Common myeloid progenitor, CD34-positive (primary cell): ENCODE results near the gene PTPRG.

Experiments used
- CTCF ChIA-PET: fragments of 350-600 bp; sonication (Branson Sonifier 250); formaldehyde crosslinking; loops from one replicate; lab custom pipeline; 2021; ENCODE audit warnings: antibody characterized with exemption; lab: Charles Lee
- POLR2A ChIA-PET: fragments of 350-600 bp; sonication (Branson Sonifier 250); formaldehyde crosslinking; loops from one replicate; lab custom pipeline; 2021; ENCODE audit warnings: antibody characterized with exemption; lab: Charles Lee
- DNase-seq, 3 donors: peaks; one replicate each; pipeline versions ENCODE4 v3.0.0 to v3.0.0-alpha.2; 2013
- H3K27ac ChIP-seq, 2 experiments: 1 replicate in 1 of 2; 2 replicates in 1 of 2; pipeline ENCODE4 v1.7.0; 2013; ENCODE audit warnings: inconsistent platforms in 2 of 2, low read length in 2 of 2, mild to moderate bottlenecking in 2 of 2, low read depth in 1 of 2, moderate library complexity in 1 of 2; ENCODE audit not compliant: severe bottlenecking in 2 of 2, insufficient read depth in 1 of 2, poor library complexity in 1 of 2
- H3K27me3 ChIP-seq, 5 experiments: replicated peaks in 2 of 5; 1 replicate in 3 of 5; 2 replicates in 2 of 5; pipeline versions ENCODE4 v1.6.1 to v1.7.0; 2013; ENCODE audit warnings: low read length in 4 of 5, mild to moderate bottlenecking in 2 of 5, moderate library complexity in 2 of 5, inconsistent platforms in 1 of 5; ENCODE audit not compliant: insufficient read depth in 5 of 5, control insufficient read depth in 4 of 5
- H3K36me3 ChIP-seq, 4 experiments: 1 replicate in 2 of 4; 2 replicates in 2 of 4; pipeline versions ENCODE4 v1.6.1 to v1.7.0; 2013; ENCODE audit warnings: low read length in 3 of 4, control low read depth in 1 of 4, mild to moderate bottlenecking in 1 of 4; ENCODE audit not compliant: control insufficient read depth in 4 of 4, insufficient read depth in 4 of 4
- H3K4me1 ChIP-seq, 4 experiments: 1 replicate in 3 of 4; 2 replicates in 1 of 4; pipeline versions ENCODE4 v1.6.1 to v1.7.1; 2013; ENCODE audit warnings: low read length in 3 of 4, mild to moderate bottlenecking in 3 of 4, control low read depth in 1 of 4, inconsistent platforms in 1 of 4, moderate library complexity in 1 of 4; ENCODE audit not compliant: control insufficient read depth in 4 of 4, insufficient read depth in 4 of 4; ENCODE audit errors: control extremely low read depth in 1 of 4
- H3K4me3 ChIP-seq, 7 experiments: 1 replicate in 4 of 7; 2 replicates in 3 of 7; pipeline versions ENCODE4 v1.5.1 to v1.7.0; 2013; ENCODE audit warnings: mild to moderate bottlenecking in 7 of 7, low read length in 6 of 7, moderate library complexity in 6 of 7, inconsistent platforms in 2 of 7, low read depth in 2 of 7, control low read depth in 1 of 7; ENCODE audit not compliant: insufficient read depth in 4 of 7, control insufficient read depth in 1 of 7; ENCODE audit errors: extremely low read depth in 1 of 7
- H3K9me3 ChIP-seq, 5 experiments: 1 replicate in 4 of 5; 2 replicates in 1 of 5; pipeline versions ENCODE4 v1.6.1 to v1.7.1; 2013; ENCODE audit warnings: low read length in 4 of 5, mild to moderate bottlenecking in 2 of 5, inconsistent platforms in 1 of 5, low read depth in 1 of 5, moderate library complexity in 1 of 5; ENCODE audit not compliant: control insufficient read depth in 4 of 5, insufficient read depth in 2 of 5; ENCODE audit errors: control extremely low read depth in 1 of 5
- WGBS: methylation state at CpG from one replicate; pipeline ENCODE4 v1.1.5; 2013; ENCODE audit not compliant: insufficient coverage; 5-methylcytosine and 5-hydroxymethylcytosine counted together

The PTPRG gene

GRCh38 chr3:61668317-61668864, 107.0 kb downstream of the PTPRG start:
- no peak for DNase-seq
- no peak overlapping the region for H3K27ac ChIP-seq
- CTCF ChIA-PET = no interaction called here
- no peak overlapping the region for H3K4me3 ChIP-seq
- H3K4me1 ChIP-seq = no peaks in the 10 kb centered on the region
- 72% methylated on average over 4 of the region's 5 CpGs for WGBS
- POLR2A ChIA-PET = no interaction called here
- no peaks in the 10 kb centered on the region for H3K27me3 ChIP-seq
- no peaks in the 10 kb centered on the region for H3K36me3 ChIP-seq
- peaks cover 0 to 2% (median 0%) of the 10 kb centered on the region in 5 experiments for H3K9me3 ChIP-seq

- POLR2A ChIA-PET = no interaction called here
- Histone ChIP-seq H3K27me3 (no peaks in the 10 kb centered on the region), H3K27ac (no peak overlapping the region), H3K9me3 (peaks cover 0 to 2% (median 0%) of the 10 kb centered on the region in 5 experiments), H3K36me3 (no peaks in the 10 kb centered on the region), H3K4me1 (no peaks in the 10 kb centered on the region), H3K4me3 (no peak overlapping the region)
- DNase-seq = no peak
- WGBS = 100% methylated on average over 2 of the region's 3 CpGs
- CTCF ChIA-PET = no interaction called here
Observed at GRCh38 chr3:61669203-61669602, 107.8 kb downstream of the PTPRG start.

- no peaks in the 10 kb centered on the region for H3K4me1 ChIP-seq
- ChIA-PET CTCF (no interaction called here), POLR2A (no interaction called here)
- 77% methylated on average over 3 of the region's 6 CpGs for whole genome bisulfite sequencing
- H3K27ac ChIP-seq = no peak overlapping the region
- H3K4me3 ChIP-seq = no peak overlapping the region
- peaks cover 0 to 2% (median 0%) of the 10 kb centered on the region in 5 experiments for H3K9me3 ChIP-seq
- H3K27me3 ChIP-seq = no peaks in the 10 kb centered on the region
- H3K36me3 ChIP-seq = no peaks in the 10 kb centered on the region
- no peak for DNase-seq
Observed at GRCh38 chr3:61669668-61670299, 108.4 kb downstream of the PTPRG start.

- ChIA-PET POLR2A (no interaction called here), CTCF (no interaction called here)
- H3K4me3 ChIP-seq = no peak overlapping the region
- no peaks in the 10 kb centered on the region for H3K27me3 ChIP-seq
- H3K9me3 ChIP-seq = peaks cover 0 to 2% (median 0%) of the 10 kb centered on the region in 5 experiments
- DNase-seq = no peak
- H3K4me1 ChIP-seq = no peaks in the 10 kb centered on the region
- WGBS = 86% methylated on average over 1 of the region's 3 CpGs
- H3K36me3 ChIP-seq = no peaks in the 10 kb centered on the region
- no peak overlapping the region for H3K27ac ChIP-seq
Observed at GRCh38 chr3:61673651-61674050, 112.3 kb downstream of the PTPRG start.

- ChIA-PET CTCF (no interaction called here), POLR2A (no interaction called here)
- Histone ChIP-seq H3K4me3 (no peak overlapping the region), H3K4me1 (no peaks in the 10 kb centered on the region), H3K36me3 (no peaks in the 10 kb centered on the region), H3K27ac (no peak overlapping the region), H3K27me3 (no peaks in the 10 kb centered on the region), H3K9me3 (peaks cover 0 to 2% (median 0%) of the 10 kb centered on the region in 5 experiments)
- DNase-seq = no peak
- no CpG with 5 or more reads among the region's 1 CpG for WGBS
Observed at GRCh38 chr3:61674596-61674995, 113.2 kb downstream of the PTPRG start.

GRCh38 chr3:61679026-61679425, 117.7 kb downstream of the PTPRG start:
- Histone ChIP-seq H3K9me3 (no peaks in the 10 kb centered on the region), H3K27me3 (no peaks in the 10 kb centered on the region), H3K36me3 (no peaks in the 10 kb centered on the region), H3K4me1 (no peaks in the 10 kb centered on the region), H3K27ac (no peak overlapping the region), H3K4me3 (no peak overlapping the region)
- POLR2A ChIA-PET = no interaction called here
- no peak for DNase-seq
- WGBS = 100% methylated on average over 3 of the region's 4 CpGs
- CTCF ChIA-PET = no interaction called here

GRCh38 chr3:61680617-61681016, 119.2 kb downstream of the PTPRG start:
- no peaks in the 10 kb centered on the region for H3K36me3 ChIP-seq
- H3K27ac ChIP-seq = no peak overlapping the region
- H3K9me3 ChIP-seq = peaks cover 0 to 2% (median 0%) of the 10 kb centered on the region in 5 experiments
- no peak for DNase-seq
- no peaks in the 10 kb centered on the region for H3K27me3 ChIP-seq
- POLR2A ChIA-PET = no interaction called here
- CTCF ChIA-PET = no interaction called here
- no peak overlapping the region for H3K4me3 ChIP-seq
- H3K4me1 ChIP-seq = no peaks in the 10 kb centered on the region
- 83% methylated on average over 1 of the region's 3 CpGs for WGBS
